ENCODE results near the gene VTI1A.

The VTI1A gene

DNA sequence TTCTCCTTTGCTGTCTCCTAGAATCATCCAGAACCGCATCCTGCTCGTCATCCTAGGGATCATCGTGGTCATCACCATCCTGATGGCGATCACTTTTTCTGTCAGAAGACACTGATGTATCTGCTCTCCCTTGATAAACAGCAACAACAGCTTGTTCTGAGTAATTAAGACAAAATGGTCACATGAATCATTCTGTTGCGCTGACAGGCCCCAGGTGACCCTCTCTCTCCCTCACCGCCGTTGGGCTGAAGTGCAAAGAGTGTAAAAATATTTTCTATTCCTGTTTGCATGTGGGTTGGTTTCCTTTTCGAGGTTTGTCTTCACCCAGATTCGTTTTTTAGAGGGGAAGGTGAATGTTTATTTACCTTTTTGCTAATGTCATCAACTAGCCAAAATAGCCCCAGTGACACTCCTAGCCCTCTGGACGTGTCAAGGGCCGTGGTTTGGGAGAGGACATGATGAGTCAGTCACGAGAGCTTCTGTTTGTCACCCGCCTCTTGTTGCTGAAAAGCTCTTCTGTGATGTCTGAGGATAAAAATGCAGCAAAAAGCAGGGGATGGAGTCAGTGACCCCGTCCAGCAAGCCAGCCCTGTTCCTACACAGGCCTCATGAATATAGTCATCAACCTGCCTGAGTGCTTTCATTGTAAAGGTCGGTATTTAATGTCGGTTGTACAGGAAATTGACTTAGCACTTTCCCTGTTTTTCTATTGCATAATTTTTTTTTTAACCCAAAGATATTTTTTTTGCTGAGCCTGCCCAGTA lies 368.4 kb downstream of the VTI1A start:
- DNase-seq = no peak

DNA sequence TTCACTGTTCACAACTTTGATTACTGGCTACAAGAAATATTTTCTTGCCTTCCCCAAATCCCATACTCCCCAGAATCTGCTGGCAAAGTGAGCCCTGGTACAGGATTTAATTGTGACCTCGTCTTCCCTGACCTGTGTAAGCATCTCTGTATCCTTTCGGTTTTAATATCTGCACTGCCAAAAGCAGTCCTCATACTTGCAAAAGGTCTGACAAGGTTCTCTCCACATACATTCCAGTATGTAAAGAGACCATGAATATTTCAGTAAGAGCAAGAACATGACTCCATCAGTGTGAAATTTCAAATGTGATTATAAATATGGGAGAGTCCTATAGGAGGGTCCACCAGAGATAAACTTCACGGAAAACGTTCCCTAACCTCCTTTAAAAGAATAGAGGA lies 369.0 kb downstream of the VTI1A start:
- DNase-seq = no peak

DNA sequence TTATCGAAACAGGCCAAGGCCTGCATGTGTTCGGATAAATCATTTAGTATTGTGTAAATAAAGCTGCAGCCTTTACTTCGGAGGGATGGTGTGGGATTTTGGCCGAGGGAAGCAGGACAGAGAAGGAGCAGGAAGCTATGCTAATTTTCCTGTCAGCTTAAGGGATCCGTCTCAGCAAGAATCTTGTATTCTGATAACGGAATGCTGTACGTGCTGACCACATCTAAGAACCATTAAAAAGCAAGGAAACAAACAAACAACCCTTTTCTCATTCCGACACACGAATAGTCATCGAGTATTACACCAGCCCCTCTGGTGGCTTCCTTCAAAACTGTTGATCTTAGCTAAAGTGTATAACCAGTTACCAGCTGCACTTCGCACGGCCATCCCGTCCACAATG lies 369.9 kb downstream of the VTI1A start:
- no peak for DNase-seq

DNA sequence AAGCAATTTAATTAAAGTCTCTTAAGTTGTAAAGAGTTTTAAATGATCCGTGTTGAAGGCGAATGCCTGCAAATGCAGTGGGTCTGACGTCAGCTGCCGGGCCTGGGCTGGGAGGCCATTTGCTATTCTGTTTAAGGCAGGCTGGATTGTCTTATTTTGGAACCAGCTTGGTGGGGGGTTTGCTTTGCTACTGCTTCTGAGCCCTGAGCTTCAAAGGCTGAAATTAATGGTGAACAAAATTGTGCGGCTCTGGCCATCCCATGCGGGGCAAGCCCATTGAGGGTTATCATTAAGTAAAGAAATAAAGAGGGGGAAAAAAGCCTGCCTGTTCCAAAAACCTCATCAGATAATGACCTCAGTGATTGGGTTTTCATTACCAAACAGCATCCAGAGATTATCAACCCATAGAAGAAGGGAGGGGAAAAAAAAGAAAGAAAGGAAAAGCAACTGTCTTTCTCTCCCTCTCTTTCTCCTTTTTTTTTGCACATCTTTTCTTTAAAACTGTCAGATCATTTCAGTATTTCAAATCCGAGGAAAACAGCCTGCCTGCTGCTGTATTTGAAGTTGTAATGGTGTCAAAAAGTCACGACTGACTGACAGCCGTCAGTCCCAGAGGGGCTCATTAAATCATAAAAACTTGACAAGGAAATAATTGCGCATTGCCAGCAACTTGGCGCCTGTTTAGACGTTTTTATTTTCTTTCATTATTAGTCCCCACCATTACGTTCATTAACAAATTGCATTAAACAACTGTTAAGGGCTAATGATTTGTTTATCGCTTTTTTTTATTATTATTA lies 371.2 kb downstream of the VTI1A start:
- DNase-seq = no peak

DNA sequence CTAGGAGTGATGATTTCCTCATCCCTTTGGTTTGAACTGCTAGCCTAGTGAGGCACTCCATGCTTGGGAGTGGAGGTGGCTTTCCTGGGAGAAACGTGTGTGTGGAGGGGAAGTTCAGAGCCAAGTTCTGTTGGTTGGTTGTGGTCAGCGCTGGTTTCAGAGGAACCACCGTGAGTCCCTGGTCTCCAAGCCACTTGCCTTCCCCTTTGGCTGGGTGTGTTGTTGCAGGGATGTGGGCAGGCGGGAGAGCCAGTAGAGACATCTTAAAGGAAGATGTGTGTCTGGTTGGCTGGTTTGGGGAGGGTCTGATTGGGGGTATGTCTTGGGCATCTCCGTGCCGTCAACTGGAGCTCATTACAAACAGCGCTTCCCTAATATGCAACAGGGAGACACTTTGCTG lies 372.2 kb downstream of the VTI1A start:
- no peak for DNase-seq

DNA sequence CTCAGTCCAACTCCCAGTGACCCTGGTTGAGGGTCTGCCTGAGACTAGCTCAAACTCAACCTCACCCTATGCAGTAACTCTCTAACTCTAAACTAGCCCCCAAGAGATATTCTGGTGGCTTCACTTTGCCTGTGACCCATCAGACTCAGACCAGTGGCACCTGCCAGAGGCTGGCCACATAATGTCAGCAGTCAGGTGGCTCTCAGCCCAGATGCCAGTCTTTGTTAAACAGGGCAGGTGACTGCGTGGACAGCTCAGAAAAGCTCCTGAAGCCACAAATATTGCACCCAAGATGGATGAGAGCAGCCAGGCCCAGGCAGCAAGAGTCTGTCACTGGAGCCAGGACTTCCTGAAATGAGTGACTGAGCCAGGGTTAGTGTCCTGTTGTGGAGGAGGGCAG lies 373.3 kb downstream of the VTI1A start:
- DNase-seq = no peak

DNA sequence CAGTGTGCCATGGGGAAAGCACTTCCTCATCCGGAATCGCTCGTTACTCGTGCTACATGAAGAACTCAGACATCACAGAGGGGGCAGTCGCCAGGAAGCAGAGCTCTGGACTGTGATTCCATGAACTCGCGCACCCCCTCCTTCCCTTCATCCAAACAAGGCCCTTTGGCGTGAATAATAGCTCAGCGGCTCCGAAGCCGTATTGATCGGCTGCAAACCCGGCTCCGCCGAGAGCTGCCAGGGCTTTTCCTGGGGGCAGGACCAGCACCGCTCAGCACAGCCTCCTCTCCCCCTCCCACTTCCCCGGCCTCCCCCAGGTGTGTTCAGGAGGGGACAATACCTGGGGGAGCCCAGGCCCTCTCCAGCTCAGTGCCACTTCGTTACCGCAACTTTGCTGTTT lies 374.0 kb downstream of the VTI1A start:
- DNase-seq = no peak

DNA sequence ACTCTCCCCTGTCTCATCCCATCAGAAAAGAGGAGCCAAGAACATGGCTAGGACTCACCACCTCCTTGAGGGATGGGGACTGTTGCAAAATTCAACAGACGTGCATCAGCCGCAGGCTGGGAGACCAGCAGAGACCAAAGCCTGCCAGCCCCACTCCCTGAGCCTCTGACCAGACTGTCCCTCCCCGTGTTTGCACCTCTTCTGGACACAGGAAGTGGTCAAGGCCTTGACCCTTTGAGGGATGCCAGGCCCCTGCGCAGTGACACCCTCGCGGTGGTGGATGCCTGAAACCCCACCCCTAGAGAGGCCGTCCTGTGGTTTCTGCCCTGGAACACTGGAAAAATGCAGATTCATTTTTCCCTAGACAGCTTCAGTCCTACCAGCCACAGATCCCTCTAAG lies 374.6 kb downstream of the VTI1A start:
- DNase-seq = no peak

DNA sequence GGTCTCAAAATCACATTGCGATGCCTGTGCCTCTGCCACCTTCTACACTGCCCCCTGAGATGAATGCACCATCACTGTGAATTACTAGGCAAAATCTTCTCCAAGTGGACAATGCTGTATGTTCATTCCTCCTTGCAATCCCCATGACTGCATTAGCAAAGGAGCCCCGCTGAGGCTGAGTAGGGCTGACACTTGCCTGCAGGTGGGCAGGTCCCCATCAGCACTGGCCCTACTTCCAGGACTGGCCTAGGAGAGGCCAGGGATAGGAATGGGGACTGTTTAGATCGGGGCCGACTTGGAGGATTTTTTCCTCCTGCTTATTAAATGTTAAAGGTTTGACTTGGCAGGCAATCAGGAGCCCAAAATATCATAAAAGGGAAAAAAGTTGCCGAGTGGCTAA lies 376.0 kb downstream of the VTI1A start:
- DNase-seq = no peak

DNA sequence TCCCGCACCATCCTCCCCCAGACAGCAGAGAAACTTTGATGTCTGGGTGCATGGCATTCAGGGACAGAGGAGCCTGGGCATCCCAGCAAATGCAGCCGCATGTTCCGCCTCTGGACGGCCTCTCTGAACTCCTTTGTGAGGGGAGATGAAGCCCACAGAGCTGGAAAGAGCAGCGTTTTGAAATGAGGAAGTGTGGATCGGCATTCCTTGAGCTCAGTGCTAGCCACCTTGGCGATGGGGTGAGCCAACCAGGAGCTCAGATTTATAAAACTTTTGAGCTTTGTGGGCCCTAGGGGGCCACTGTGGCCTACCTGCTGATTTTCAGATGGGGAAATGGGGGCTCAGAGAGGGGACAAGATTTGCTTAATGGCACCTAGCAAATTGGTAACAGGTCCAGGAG lies 376.6 kb downstream of the VTI1A start:
- DNase-seq = no peak

DNA sequence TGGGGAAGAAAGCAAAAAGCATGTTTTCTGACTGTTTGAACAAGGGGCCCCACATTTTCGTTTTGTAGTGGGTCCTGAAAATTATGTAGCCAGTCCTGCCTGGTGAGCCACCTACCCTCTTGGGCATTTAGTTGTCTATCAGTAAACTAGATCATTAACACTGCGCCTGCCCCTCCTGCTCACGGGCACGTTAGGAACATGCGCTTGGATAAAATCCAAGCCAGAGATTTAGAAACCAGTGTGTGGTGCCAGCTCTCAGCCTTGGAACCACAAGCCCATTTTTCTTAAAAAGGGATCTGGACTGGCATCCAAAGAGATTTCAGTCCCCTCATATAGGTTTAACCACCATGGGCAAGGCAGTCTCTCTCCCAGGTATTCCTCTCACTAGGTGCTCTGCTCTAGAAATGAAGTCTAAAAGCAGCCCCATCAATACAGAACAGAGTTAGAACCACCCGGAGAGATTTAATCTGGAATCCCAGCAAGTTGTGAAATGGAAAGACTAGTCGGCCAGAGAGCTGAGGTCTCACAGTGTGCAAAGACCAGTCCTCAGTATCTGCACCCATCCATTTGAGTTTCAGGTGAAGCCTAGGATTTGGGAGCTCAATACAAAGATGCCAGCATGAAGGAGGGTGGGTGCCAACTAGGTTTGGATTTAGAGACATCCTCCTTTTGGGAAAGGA lies 379.1 kb downstream of the VTI1A start:
- DNase-seq = no peak

DNA sequence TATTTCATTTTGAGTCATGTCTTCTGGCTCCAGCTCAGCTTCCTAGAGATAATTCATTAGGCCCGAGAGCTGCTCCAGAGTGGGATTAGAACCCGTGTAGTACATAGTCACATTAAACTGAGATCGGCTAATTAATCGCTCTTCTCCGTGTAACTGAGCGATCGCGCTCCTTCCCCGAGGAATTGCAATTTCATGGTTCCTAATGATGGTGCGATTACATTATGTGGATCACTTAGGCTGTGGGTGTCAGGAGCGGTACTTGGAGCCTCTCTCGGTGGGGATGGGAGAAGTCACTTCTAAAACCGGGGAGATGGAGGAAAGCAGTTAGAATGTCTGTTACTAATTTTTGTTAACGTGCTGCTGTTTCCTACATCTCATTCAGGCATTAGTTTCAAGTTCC lies 380.1 kb downstream of the VTI1A start:
- DNase-seq = no peak

DNA sequence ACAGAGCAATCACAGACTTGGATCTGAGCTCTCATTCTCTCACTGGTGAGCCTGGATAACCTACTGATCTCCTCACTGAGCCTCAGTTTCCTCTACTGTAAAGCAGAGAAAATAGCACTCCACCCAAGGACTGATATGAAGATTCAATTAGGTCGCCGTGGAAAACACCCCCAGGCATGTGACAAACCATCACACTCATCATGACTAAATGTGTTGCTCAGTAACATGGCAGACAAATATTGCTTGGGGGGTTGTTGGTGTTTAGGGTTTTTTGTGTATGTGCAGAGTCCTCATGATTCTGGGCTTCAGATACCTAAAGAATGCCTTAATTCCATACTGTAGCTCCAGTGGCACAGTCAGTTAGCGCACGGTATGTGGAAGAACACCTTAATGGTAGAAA lies 380.9 kb downstream of the VTI1A start:
- no peak for DNase-seq

DNA sequence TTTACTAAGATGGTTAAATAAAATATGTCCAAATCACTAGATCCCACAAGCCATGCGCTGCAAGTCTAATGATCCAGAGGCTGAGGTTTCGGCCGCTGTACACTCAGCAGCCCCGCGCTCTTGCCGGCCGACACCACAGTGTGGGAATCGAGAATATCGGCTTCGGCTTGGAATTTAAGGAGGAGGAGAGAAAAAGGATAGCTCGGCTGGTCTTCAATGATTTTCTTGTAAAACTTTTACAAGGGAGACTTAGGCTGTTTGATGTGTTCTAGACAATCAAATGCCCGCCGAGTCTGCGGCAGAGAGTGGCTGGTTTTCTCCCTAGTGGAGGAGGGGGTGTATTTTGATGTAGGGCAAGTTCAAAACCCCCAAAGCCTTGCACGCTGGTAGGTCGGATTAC lies 384.8 kb downstream of the VTI1A start:
- no peak for DNase-seq

DNA sequence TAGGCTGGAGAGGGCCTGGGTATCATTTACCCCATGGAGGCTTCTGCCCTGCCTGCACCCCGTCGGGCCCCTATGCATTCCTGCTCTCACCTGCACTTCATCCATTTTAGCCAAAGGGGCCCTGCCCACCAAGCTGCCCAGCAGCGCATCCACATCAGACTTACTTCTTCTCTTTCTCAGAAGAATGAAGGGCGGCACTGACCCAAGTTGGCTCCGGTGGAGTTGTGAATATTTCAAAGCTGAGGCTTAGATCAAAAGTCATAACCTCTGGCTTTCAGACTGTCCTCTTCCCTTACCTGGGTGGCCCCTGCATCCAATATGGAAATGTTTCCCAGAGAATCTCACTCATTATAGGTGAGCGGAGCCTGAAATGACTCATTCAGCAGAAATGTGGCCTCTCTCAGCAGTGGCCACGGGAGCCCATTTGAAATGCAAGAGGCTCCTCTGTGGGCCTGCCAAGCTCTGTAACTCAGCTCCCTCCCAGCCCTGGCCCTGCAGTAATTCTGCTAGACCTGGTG lies 385.4 kb downstream of the VTI1A start:
- no peak for DNase-seq

DNA sequence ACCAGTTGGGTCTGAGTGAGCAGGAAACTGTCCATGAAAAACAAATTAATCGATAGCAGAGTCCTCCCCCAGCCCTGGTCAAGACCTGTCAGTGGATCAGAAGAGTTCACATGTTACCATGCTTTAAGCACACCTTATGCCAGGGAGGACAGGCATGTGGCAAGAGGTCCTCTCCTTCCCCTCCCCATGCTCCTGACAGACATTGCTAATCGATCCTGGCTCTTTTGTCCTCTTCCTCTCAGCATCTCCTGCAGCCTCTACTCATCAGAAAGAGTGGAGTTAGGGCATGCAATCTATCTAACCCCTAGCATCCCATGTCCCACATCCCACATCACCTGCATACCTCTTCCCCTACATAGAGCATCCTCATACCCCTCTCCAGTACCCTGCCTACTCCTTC lies 385.9 kb downstream of the VTI1A start:
- no peak for DNase-seq

DNA sequence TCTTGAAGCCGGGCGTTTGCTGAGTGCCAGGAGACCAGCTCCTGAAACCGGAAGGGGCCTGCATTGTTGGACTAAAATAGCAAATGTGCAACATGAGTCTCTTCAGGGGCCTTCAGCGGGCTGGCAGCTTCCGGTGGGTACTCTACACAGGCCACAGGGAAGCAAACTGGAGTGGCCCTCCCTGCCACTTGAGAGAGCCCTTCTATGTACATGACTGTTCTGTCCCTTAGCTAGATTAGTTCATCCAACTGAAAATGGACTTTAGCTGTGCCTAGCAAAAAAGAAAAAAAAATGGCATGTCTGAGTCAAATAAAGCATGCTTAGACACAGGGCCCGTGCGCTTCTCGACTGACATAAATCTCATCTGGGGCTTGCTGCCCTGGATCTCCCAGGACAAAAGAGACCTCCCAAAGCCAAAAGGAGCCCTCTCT lies 387.8 kb downstream of the VTI1A start:
- DNase-seq = no peak

DNA sequence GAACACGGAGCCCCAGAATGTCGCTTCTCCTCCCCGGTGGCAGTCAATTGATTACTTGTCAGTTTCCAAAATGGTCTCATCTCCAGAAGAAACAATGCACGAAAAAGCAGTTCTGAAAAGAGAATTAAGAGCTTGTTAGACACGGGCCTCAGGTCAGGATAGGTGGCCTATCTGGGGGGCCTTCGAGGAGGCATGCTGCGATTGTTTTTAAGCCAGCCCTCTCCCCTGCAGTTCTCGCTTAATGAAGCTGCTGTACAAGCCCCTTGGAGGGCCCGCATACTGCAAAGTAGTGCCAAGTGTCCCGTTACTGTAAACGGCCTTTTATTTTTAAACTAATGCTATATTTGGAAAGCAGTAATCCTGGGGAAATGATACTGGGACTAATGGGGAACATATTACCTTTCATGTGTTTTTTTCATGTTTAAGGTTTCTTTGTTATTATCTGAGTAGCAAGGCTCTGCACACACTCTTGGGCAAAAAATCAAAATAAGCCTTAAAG lies 388.3 kb downstream of the VTI1A start:
- DNase-seq = no peak

DNA sequence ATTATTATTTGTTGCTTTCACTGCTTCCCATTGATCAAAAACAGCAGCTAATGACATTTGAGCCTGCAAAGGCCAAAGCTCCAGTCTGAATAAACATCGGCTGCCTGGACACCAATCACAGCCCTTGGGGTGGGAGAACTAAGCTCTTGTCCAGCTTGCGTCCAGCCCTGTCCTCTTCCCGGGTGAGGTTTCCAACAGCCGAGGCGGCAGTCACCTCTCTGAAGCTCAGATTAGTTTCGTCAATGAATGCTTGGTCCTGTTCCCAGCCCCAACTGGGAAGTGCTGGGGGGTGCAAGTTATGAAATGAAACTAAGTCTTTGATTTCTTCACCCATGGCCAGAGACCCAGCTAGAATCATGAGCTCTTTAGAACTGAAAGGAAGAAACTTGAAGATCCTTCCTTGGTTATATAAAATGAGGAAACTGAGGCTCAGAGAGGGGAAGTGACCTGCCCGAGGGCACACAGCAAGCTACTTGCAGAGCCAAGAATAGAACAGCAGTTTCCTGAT lies 389.0 kb downstream of the VTI1A start:
- DNase-seq = no peak

DNA sequence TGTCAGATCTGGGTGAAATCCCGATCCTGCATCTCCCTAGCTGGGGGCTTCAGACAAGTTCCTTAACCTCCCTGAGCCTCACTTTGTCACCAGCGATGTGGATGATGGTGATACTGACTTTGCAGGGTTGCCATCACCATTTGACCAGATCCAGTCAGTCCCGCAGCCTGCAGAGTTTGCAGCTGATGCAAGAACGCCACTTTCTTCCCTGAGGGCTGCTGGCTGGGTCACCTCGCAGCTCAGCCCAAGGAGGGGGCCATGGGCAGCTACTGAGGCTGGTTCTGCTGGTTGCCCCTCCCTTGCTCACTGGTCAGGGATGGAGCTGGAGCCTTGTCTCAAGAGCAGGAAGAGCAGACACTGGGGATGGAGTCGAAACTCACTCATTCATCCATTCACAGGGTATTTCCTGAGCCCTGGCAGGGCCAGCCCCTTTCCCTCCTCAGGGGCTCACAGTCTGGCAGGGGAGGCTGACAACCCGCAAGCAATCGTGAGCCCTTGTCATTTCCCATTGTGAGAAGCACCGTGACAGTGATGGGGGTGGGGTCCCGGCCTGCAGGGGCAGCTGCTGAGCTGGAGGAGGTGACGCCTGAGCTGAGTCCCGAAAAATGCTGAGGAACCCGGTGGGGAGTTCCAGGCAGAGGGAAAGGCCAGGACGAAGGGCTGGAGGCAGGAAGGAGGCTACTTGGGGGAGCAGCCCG lies 391.9 kb downstream of the VTI1A start:
- no peak for DNase-seq

DNA sequence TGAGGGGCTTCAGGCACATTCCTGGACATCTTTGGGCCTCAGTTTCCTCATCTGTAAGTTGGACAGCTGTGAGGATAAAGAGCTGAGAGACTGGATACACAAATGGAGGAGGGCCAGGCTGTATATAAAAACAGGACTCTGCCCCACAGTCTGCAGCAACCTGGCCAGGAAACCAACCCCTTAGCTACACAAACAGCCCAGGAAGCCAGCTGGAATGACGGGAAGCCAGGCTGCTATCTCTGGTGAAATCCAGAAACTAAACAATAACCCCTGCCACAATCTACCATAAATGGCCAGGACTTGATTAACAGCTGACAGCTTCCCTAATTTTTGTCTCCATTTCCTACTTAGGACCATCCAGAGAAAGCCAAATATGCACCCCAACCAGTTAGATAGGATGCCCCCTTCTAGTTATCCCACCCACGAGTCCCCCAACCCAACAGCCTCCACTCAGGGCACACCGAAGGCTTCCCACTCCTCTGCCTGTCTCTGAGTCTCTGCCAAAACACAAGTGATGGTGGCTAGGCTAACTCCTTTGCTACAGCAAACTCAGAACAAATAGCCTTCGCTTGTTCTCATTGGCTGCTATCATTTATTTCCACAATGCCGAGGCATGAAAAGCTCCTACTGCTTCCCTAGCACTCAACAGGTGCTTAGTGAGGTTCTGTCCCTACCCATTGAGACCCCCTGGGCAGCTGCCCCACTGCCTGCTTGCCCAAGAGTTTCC lies 393.1 kb downstream of the VTI1A start:
- no peak for DNase-seq

DNA sequence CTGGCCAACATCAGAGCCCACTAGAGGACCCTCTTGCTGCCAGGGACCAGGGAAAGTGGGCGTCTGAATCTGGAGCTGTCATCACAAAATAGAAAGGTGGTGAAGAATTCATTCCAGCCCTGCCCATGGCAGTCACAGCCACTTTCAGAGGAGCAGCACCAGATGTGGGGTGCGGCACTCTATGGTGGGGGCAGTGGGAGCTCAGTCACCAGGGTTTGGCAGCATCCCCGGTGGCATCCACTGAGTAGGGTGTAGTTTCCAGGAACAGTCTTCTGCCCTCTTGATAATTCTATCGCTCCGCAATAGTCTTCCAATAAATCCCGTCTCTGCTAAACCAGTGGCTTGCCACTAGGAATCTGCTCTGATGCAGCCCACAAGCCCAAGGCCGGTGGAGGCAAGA lies 394.5 kb downstream of the VTI1A start:
- no peak for DNase-seq
